K562 (cell line): ENCODE results near the gene TUT4. TPM values are rescaled to one million over a fixed set of nuclear protein-coding genes. Genes with fewer than 3 reads are reported as not detected.

Experiments
- CBX5 ChIP-seq: IDR thresholded peaks from 2 replicates; pipeline ENCODE4 v1.6.1; 2014; ENCODE audit warnings: low read depth, borderline replicate concordance
- E2F1 ChIP-seq: sonication (generic); formaldehyde crosslinking; IDR thresholded peaks from 2 replicates; pipeline ENCODE4 v1.8.1; 2023; ENCODE audit warnings: mild to moderate bottlenecking, missing genetic modification reagents, moderate library complexity
- FOXK1 ChIP-seq: sonication (generic); formaldehyde crosslinking; IDR thresholded peaks from 2 replicates; pipeline ENCODE4 v1.8.0; 2022; ENCODE audit warnings: missing genetic modification reagents, mild to moderate bottlenecking, borderline replicate concordance
- HDAC2 ChIP-seq: fragments of 450-650 bp; IDR thresholded peaks from 2 replicates; pipeline ENCODE4 v1.6.1; 2016; ENCODE audit warnings: mild to moderate bottlenecking
- HIVEP1 ChIP-seq: fragments of 250-450 bp; sonication (Bioruptor Pico); IDR thresholded peaks from 2 replicates; pipeline ENCODE4 v1.4.0; 2020; ENCODE audit warnings: mild to moderate bottlenecking
- HMGXB4 ChIP-seq: sonication (generic); formaldehyde crosslinking; IDR thresholded peaks from 2 replicates; pipeline ENCODE4 v1.8.1; 2023; ENCODE audit warnings: mild to moderate bottlenecking, missing genetic modification reagents
- KAT2B ChIP-seq: IDR thresholded peaks from one replicate; pipeline ENCODE4 v1.6.1; 2012; ENCODE audit warnings: low read depth, mild to moderate bottlenecking, control low read depth, inconsistent platforms, low read length, moderate library complexity
- KLF1 ChIP-seq: fragments of 450-650 bp; IDR thresholded peaks from 2 replicates; pipeline ENCODE4 v1.6.1; 2016; ENCODE audit warnings: missing genetic modification characterization, missing compliant biosample characterization
- MXD1 ChIP-seq: fragments of 250-450 bp; sonication (Bioruptor Pico); IDR thresholded peaks from 2 replicates; pipeline ENCODE4 v1.8.0; 2021; ENCODE audit warnings: borderline replicate concordance, mild to moderate bottlenecking, moderate library complexity; ENCODE audit not compliant: poor library complexity, severe bottlenecking
- NCOA4 ChIP-seq: fragments of 450-650 bp; IDR thresholded peaks from 2 replicates; pipeline ENCODE4 v1.6.1; 2018; ENCODE audit warnings: mild to moderate bottlenecking; ENCODE audit not compliant: partially characterized antibody
- PCBP2 ChIP-seq: fragments of 200-400 bp; formaldehyde crosslinking; IDR thresholded peaks from 2 replicates; pipeline ENCODE4 v1.6.1; 2018; ENCODE audit warnings: low read length, low read depth, mild to moderate bottlenecking, moderate library complexity; ENCODE audit not compliant: poor library complexity, severe bottlenecking
- PHTF2 ChIP-seq: fragments of 250-450 bp; sonication (Bioruptor Pico); IDR thresholded peaks from 2 replicates; pipeline ENCODE4 v1.5.0; 2021; ENCODE audit warnings: mild to moderate bottlenecking
- RREB1 ChIP-seq: fragments of 250-450 bp; sonication (Bioruptor Pico); IDR thresholded peaks from 2 replicates; pipeline ENCODE4 v1.4.0; 2020
- SREBF1 ChIP-seq: fragments of 150-350 bp; IDR thresholded peaks from 2 replicates; pipeline ENCODE4 v1.6.1; 2014; ENCODE audit warnings: antibody characterized with exemption, low read depth, low read length, borderline replicate concordance
- ZC3H11A ChIP-seq: IDR thresholded peaks from 2 replicates; pipeline ENCODE4 v1.6.1; 2012; ENCODE audit warnings: low read depth, low read length, improper control_type of control experiment
- ZFPM2 ChIP-seq: fragments of 250-450 bp; sonication (Bioruptor Pico); IDR thresholded peaks from 2 replicates; pipeline ENCODE4 v1.5.1; 2022; ENCODE audit warnings: mild to moderate bottlenecking
- ZKSCAN1 ChIP-seq: fragments of 150-350 bp; IDR thresholded peaks from 2 replicates; pipeline ENCODE4 v1.6.1; 2016; ENCODE audit warnings: low read depth, low read length
- ZNF239 ChIP-seq: fragments of 250-450 bp; sonication (Bioruptor Pico); IDR thresholded peaks from 2 replicates; pipeline ENCODE4 v1.4.0; 2020; ENCODE audit warnings: mild to moderate bottlenecking
- ZNF764 ChIP-seq: fragments of 250-450 bp; sonication (Bioruptor Pico); IDR thresholded peaks from 2 replicates; pipeline ENCODE4 v1.4.0; 2020; ENCODE audit warnings: low read depth, mild to moderate bottlenecking, moderate library complexity
- polyA plus RNA-seq, 8 experiments: library from polyadenylated mRNA; depleted of rRNA in 4 of 8; stranded (reverse) in 5 of 8; unstranded in 3 of 8; fragments of >200 nt; fragmentation: Nextera tagmentation in 2 of 8; fragmentation: Illumina TruSeq in 1 of 8; extraction: Ambion mirVana in 2 of 8; extraction: Trizol in 1 of 8; gene quantifications; 2 replicates each; pipeline versions ENCODE4 v1.2.1 to v1.2.3, GENCODE V29; 2011 to 2014; ENCODE audit warnings: inconsistent platforms in 1 of 8, missing spikeins in 1 of 8
- total RNA-seq, 7 experiments: library from RNA; depleted of rRNA in 6 of 7; stranded (reverse); fragments of >200 nt in 6 of 7; fragmentation: Illumina TruSeq in 2 of 7; extraction: Trizol in 2 of 7; gene quantifications; 2 replicates each; pipeline versions ENCODE4 v1.2.1 to v1.2.3, GENCODE V29; 2011 to 2021; ENCODE audit warnings: low replicate concordance in 1 of 7

TUT4 gene
- total and polyA plus RNA-seq, 9 of the 15 experiments (the other 6 are each of a cell fraction or from before 2014, with no cell fraction given): 15.8 to 53.5 (median 36.7) TPM

- TF ChIP-seq ZNF764 (CRISPR knock-in tag) (no peak), E2F1 (CRISPR knock-in tag) (peak; percentile 85), HMGXB4 (CRISPR knock-in tag) (peak; percentile 96; the same call in 1 of the 2 replicates), PHTF2 (CRISPR knock-in tag) (no peak), CBX5 (no peak), ZNF239 (CRISPR knock-in tag) (no peak), NCOA4 (no peak), ZFPM2 (no peak), HDAC2 (peak; percentile 69), HIVEP1 (CRISPR knock-in tag) (no peak), SREBF1 (no peak), FOXK1 (peak; percentile 72; the same call in 1 of the 2 replicates), KLF1 (tag) (no peak), KAT2B (no peak), MXD1 (CRISPR knock-in tag) (no peak), RREB1 (no peak; the same call in 1 of the 2 replicates), ZC3H11A (no peak), PCBP2 (no peak), ZKSCAN1 (peak; percentile 51; the same call in 1 of the 2 replicates)
Measured at GRCh38 chr1:52404116-52404974, 148.5 kb downstream of the TUT4 start, which contains the start of the genes ORC1 and PRPF38A (continued).
